HL-60/S4 treated with retinoic acid at 250 ng/mL for 4 days and 3 days (cell line): ENCODE data around the gene ACTN1.
"Not testable (repeated sequence)": the region's sequence is repeated elsewhere in the genome, so short reads cannot be mapped to it uniquely, and the experiment has no call there.

Experiments used
- in situ Hi-C: fragments of 300-500 bp; cut with MboI; formaldehyde crosslinking; loops from 2 replicates; pipeline ENCODE4 v1.7.0; 2022; ENCODE audit warnings: low sequenced_read_pairs

The ACTN1 gene

GRCh38 chr14:68979021-68979721 is at the start of gene ACTN1:
ACTN1 (minus strand) TSS chr14:68979302; CDS start chr14:68979056, 246 bp downstream.
- in situ Hi-C loops: no loop called here

GRCh38 chr14:69027242-69027913 is 48.3 kb upstream of the ACTN1 start:
- in situ Hi-C loops: no loop called here

GRCh38 chr14:69023035-69023434 is 43.9 kb upstream of the ACTN1 start:
- in situ Hi-C loops: no loop called here

- in situ Hi-C loops: not testable (repeated sequence)
Measured at GRCh38 chr14:69022093-69022492, 43.0 kb upstream of the ACTN1 start.

- in situ Hi-C loops: no loop called here
Measured at GRCh38 chr14:69017706-69018105, 38.6 kb upstream of the ACTN1 start.

- in situ Hi-C loops: no loop called here
Measured at GRCh38 chr14:69014829-69015259, 35.7 kb upstream of the ACTN1 start.

- in situ Hi-C loops: no loop called here
Measured at GRCh38 chr14:69013943-69014782, 35.1 kb upstream of the ACTN1 start.

- in situ Hi-C loops: no loop called here
Measured at GRCh38 chr14:69012256-69012953, 33.3 kb upstream of the ACTN1 start.

GRCh38 chr14:69010648-69011047 is 31.5 kb upstream of the ACTN1 start:
- in situ Hi-C loops: no loop called here

- in situ Hi-C loops: no loop called here
Measured at GRCh38 chr14:69008421-69008884, 29.4 kb upstream of the ACTN1 start.

GRCh38 chr14:69006346-69006745 is 27.2 kb upstream of the ACTN1 start:
- in situ Hi-C loops: no loop called here

GRCh38 chr14:69005432-69006148 is 26.5 kb upstream of the ACTN1 start:
- in situ Hi-C loops: no loop called here

GRCh38 chr14:69004731-69005431 is 25.8 kb upstream of the ACTN1 start:
- in situ Hi-C loops: no loop called here

GRCh38 chr14:69003626-69004025 is 24.5 kb upstream of the ACTN1 start:
- in situ Hi-C loops: no loop called here

GRCh38 chr14:69002069-69002468 is 23.0 kb upstream of the ACTN1 start:
- in situ Hi-C loops: no loop called here

GRCh38 chr14:69001375-69001774 is 22.3 kb upstream of the ACTN1 start:
- in situ Hi-C loops: no loop called here

- in situ Hi-C loops: no loop called here
Measured at GRCh38 chr14:68998062-68998461, 19.0 kb upstream of the ACTN1 start.

- in situ Hi-C loops: no loop called here
Measured at GRCh38 chr14:68995731-68996130, 16.6 kb upstream of the ACTN1 start.

- in situ Hi-C loops: no loop called here
Measured at GRCh38 chr14:68994056-68994455, 15.0 kb upstream of the ACTN1 start.

GRCh38 chr14:68987653-68988036 is 8.5 kb upstream of the ACTN1 start:
- in situ Hi-C loops: no loop called here
